GM12892 (cell line): ENCODE measurements around the gene TTC24. TPM values are rescaled to one million over a fixed set of nuclear protein-coding genes. Genes with fewer than 3 reads are reported as not detected.

ENCODE experiments used
- DNase-seq: peaks from one replicate; pipeline ENCODE4 v3.0.0; 2011; ENCODE audit not compliant: insufficient read length
- FAIRE-seq: peaks from 2 replicates; lab custom pipeline; 2011; peaks lifted over from hg19 to GRCh38; lab: Jason Lieb, UNC
- POLR2A ChIP-seq: IDR thresholded peaks from 2 replicates; pipeline ENCODE4 v1.6.1; 2011; ENCODE audit warnings: low read depth, low read length, control low read depth
- POLR2AphosphoS5 ChIP-seq: IDR thresholded peaks from 2 replicates; pipeline ENCODE4 v1.6.1; 2011; ENCODE audit warnings: low read depth, low read length, control low read depth
- TAF1 ChIP-seq: IDR thresholded peaks from 2 replicates; pipeline ENCODE4 v1.6.1; 2011; ENCODE audit warnings: low read depth, mild to moderate bottlenecking, control low read depth, low read length, borderline replicate concordance
- polyA plus RNA-seq: library from polyadenylated mRNA; unstranded; fragments of >200 nt; gene quantifications from one replicate; pipeline ENCODE4 v1.2.1, GENCODE V29; 2012; ENCODE audit warnings: missing spikeins, inconsistent platforms; ENCODE audit not compliant: missing spikeins

The TTC24 gene
- polyA plus RNA-seq = 0.68 TPM

DNA sequence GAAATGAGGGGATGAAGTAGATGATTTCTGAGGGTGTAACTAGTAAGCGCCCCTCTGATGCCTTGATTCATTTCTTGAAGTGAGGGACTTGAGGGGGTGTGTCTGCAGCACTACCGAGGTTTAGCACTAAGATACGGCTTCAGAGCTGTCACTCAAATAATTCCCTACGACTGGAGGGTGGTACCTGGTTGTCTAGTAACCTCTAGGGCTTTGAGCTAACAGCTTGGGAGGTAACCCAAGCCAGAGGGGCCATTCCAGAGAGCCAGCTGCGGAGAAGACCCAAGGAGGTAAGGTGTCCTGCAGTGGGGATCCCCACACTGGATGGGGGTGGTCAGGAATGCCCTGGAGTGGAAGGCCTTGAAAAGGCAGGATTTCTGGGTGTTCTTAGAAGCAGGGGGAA lies at the start of gene TTC24:
TSS of gene TTC24 (plus strand) at position 252 of the 400 bp plus-strand sequence. CDS start 1,642 bp downstream, outside the sequence.
- no peak for FAIRE-seq
- no peak for DNase-seq

DNA sequence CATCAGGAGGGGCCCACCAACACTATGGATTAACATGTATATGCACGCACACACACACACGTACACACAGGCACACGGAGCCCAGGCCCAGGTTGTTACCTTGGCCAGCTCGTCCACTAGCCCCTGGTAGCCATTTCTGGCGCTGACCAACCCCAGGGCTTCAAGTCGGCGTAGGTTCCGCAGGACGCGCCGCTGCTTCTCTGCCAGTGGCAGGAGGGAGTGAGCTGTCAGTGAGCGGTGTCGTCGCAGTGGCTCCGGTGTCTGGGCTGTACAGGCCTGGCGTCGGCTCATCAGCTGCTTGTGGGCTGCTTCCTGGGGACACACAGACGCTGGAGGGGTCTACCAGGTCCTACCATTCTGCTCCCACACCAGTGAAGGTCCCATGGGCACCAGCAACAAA lies 49.5 kb upstream of the TTC24 start:
- no peak for TF ChIP-seq POLR2A
- DNase-seq (no peak), FAIRE-seq (no peak)

More for the DNA sequence above, at the start of gene TTC24:
- no peak for TF ChIP-seq POLR2AphosphoS5
- TF ChIP-seq POLR2A = no peak
- no peak for TF ChIP-seq TAF1

- TF ChIP-seq POLR2AphosphoS5 = no peak
- TF ChIP-seq TAF1 = no peak
- no peak for TF ChIP-seq POLR2A
- no peak for FAIRE-seq
Observed at GRCh38 chr1:156532374-156532773, 47.1 kb upstream of the TTC24 start.

DNA sequence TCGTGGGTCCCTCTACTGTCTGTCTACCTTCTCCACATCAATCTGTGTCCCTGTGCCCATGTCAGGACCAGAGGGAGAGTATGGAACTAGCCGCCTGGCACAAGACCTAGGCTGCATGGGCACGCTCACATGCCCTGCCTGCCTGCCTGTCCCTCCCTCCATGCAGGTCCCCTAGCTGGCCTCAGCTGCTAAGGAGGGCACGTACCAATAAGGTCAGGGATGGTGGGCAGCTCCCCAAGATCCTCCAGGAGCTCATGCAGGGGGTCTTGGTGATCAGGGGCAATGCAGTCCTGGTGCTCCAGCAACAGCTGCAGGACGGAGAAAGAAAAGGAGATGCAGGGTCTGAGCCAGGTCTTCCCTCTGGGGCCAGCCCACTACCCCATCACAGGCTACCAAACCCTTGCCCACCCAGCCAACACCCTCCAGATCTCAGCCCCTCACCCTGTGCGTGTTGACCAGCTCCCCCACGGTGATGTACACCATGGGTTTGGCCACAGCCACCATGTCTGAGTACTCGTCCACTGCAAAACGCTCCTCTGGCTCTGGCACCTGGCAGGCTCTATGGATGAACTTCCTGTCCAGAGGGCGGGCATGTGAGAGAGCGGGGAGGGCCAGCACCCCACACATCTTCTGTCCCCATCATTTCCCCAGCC lies 45.8 kb upstream of the TTC24 start:
- DNase-seq (no peak), FAIRE-seq (no peak)
- TF ChIP-seq POLR2AphosphoS5 = no peak
- TF ChIP-seq TAF1 = no peak
- no peak for TF ChIP-seq POLR2A

More at GRCh38 chr1:156532374-156532773, 47.1 kb upstream of the TTC24 start:
- DNase-seq = no peak

GRCh38 chr1:156534424-156535060 lies 45.0 kb upstream of the TTC24 start:
- TF ChIP-seq POLR2A (no peak), POLR2AphosphoS5 (no peak), TAF1 (no peak)
- FAIRE-seq (no peak), DNase-seq (no peak)

DNA sequence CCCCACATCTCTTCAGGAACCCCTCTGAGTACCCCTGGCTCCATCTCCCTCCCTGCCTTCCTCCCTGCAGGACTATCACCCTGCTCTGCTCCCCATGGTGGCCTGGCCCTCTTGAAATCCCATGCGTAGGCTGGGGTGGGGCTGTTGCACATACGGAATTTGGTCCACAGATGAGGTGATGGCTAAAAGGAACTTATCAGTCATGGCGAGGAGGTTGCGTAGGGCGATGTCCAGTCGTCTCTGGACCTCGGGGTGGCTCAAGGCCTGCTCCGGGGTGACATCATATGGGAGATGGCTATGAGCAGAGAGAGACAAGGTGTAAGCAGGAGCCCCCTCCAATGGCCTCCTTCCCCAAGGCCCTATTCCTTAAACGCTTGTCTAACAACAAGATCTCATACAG lies 42.5 kb upstream of the TTC24 start:
- DNase-seq (no peak), FAIRE-seq (no peak)
- TF ChIP-seq POLR2AphosphoS5 (no peak), POLR2A (no peak), TAF1 (no peak)

- FAIRE-seq (no peak), DNase-seq (no peak)
- TF ChIP-seq TAF1 (no peak), POLR2AphosphoS5 (no peak), POLR2A (no peak)
Observed at GRCh38 chr1:156538711-156539440, 40.6 kb upstream of the TTC24 start.

DNA sequence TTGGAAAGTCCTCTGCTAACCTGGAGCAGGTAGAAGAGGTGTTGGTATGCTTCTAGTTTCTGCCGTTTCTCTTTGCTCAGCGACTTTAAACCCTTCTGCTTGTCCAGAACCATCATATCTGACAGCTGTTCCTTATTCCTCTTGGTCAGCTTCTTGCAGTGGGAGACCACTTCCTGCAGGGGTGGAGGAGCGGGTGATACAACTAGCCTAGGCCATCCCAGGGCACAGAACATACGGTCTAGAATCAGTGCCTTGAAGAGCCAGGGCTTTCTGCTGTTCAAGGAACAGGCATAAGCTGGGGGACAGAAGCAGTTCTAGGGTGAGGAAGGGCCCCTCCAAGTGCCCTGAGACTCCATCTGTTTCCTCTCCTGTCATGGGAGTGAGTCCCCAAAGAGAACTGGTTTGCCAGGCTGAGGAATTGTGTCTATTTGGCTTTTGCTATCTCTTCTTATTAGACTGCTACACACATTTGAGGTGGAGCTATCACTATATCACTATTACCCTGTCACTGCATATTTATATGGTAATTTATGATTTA lies 39.6 kb upstream of the TTC24 start:
- TF ChIP-seq POLR2A (no peak), POLR2AphosphoS5 (no peak), TAF1 (no peak)
- FAIRE-seq = no peak
- DNase-seq = no peak

- FAIRE-seq (no peak), DNase-seq (no peak)
- no peak for TF ChIP-seq POLR2AphosphoS5
- TF ChIP-seq POLR2A = no peak
- TF ChIP-seq TAF1 = no peak
Observed at GRCh38 chr1:156540955-156541354, 38.6 kb upstream of the TTC24 start.

- DNase-seq (no peak), FAIRE-seq (no peak)
- TF ChIP-seq POLR2AphosphoS5 = no peak
- no peak for TF ChIP-seq POLR2A
- no peak for TF ChIP-seq TAF1
Observed at GRCh38 chr1:156543066-156543465, 36.5 kb upstream of the TTC24 start.

GRCh38 chr1:156544592-156545102 lies 34.9 kb upstream of the TTC24 start:
- no peak for DNase-seq
- FAIRE-seq = no peak
- no peak for TF ChIP-seq POLR2AphosphoS5
- TF ChIP-seq TAF1 = no peak
- TF ChIP-seq POLR2A = no peak
